HG03469 (cell line): Measurements from ENCODE around the gene MRPL24.
"Not testable (repeated sequence)": the region's sequence is repeated elsewhere in the genome, so short reads cannot be mapped to it uniquely, and the experiment has no call there.

Experiments
- ATAC-seq: cut with Tn5 transposase; IDR thresholded peaks from one replicate; pipeline ENCODE4 v1.9.1; 2021; ENCODE audit warnings: mild to moderate bottlenecking, moderate library complexity, moderate number of reproducible peaks; ENCODE audit not compliant: unreplicated experiment

Gene MRPL24

DNA sequence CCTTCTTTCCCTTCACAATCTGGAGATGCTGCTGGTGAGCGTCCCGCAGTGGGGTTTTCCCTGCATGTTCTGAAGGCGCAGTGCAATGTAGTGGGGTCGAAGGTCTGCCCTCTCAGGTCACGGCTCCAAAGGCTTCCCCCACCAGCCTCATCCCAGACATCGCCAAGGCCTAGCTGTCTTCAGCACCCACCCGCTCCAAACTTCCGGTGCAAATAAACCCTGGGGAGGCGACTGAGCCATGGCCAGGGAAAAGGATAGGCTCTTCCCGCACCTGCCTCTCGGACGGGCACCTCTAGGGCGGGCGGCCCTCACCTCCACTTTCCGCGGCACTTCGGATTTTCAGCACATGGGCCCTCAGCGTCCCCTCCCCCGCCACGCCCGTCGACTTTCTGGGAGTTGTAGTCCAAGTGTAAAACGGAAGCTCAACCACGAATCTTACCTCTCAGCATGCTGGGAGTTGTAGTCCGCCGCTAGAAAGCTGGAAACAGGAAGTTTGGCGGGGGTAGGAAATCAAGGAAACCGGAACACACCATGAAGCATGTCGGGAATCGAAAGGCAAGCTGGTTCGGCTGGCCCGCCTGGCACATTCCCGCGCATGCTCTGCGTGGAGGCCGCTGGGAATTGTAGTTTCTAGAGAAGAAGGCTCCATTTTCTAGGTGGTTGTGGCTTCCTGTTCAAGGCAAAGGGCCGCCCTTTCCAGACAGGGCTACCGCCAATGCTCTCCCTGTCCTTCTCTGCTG, at the start of gene MRPL24:
MRPL24 (minus strand) TSS at position 348 of the 740 bp plus-strand sequence. CDS start 2,384 bp downstream, outside the sequence.
- peak; percentile 73 for ATAC-seq

DNA sequence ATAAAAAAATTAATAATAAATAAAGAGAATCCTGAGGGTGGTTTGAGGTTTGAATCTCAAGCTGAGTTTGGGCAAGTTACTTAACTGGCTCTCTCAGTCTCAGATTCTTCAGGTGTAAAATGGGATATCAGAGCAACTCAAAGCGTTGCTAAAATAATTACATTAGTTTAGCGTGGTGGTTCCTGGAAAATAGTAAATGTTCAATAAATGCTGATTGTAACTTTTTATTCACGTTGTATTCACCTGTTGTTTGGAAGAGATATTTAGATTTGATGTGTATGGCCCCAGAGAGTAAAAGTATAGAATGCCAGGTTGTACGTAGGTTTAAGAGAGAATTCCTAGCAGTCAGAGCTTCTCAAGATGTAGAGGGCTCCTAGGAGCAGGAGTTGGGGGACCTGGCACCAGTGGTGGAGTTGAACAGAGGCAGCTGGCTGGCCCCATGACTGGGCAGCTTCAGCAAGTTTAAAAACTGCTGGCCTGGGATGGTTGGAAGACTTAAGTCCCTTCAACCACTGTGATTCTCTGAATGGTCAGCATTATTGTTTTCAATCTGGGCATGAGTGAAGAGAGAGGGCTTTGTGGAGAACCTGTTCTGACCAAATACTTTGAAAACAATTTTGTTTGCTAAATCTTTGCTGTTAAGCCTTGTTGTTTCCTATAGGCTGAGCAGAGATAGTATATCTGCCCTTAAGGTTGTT, 48.9 kb upstream of the MRPL24 start:
- ATAC-seq, result no peak

- no peak for ATAC-seq
Observed at GRCh38 chr1:156788136-156788535, 47.2 kb upstream of the MRPL24 start.

GRCh38 chr1:156786640-156787039, 45.8 kb upstream of the MRPL24 start:
- ATAC-seq, result no peak

DNA sequence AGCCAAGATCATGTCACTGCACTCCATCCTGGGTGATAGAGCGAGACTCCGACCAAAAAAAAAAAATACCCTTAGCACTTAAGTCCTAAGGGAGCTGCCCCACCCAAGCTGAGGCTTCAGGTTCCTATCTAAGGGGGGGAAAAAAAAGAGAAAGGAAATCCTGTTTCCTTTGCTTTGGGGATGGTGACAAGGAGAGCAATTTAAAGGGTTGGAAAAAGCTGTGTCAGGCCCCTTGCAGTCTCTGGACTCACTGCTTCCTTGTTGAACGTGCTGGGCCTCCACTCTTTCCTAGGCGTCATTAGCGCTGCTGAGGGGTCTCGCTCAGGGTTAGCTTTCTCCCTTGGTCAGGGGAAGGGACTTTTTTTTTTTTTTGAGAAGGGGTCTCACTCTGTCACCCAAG, 44.6 kb upstream of the MRPL24 start:
- ATAC-seq, result no peak

GRCh38 chr1:156781585-156782186, 40.8 kb upstream of the MRPL24 start:
- no peak for ATAC-seq

GRCh38 chr1:156777573-156777972, 36.7 kb upstream of the MRPL24 start:
- no peak for ATAC-seq

- no peak for ATAC-seq
Observed at GRCh38 chr1:156776942-156777341, 36.1 kb upstream of the MRPL24 start.

DNA sequence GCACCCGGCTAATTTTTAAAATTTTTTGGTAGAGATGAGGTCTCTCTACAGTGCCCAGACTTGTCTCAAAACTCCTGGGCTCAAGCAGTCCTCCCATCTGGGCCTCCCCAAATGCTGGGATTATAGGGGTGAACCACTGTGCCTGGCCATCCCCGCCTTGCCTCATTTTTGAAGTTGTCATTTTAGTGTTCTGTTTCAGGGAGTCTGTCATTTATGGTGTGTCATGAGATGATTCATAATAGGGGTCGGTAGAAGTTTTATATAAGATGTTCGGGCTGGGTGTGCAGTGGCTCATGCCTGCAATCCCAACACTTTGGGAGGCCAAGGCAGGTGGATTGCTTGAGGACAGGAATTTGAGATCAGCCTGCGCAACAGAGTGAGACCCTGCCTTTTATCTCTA, 34.9 kb upstream of the MRPL24 start:
- ATAC-seq, result no peak

DNA sequence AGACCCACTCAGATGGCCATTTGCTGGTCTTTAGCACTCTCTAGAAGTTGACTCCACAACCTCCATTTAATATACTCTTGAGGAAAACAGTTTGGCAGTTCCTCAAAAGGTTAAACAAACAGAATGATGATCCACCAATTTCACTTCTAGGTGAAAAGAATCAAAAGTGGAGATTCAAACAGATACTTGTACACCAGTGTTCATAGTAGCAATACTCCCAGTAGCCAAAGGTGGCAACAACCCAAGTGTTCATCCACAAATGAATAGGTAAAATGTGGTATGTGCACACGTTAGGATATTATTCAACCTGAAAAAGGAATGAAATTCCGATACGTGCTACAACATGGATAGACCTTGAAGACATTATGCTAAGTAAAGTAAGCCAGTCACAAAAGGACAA, 32.7 kb upstream of the MRPL24 start:
- ATAC-seq, result no peak

- no peak for ATAC-seq
Observed at GRCh38 chr1:156772728-156773497, 32.0 kb upstream of the MRPL24 start.

GRCh38 chr1:156772222-156772621, 31.3 kb upstream of the MRPL24 start:
- ATAC-seq, result no peak

DNA sequence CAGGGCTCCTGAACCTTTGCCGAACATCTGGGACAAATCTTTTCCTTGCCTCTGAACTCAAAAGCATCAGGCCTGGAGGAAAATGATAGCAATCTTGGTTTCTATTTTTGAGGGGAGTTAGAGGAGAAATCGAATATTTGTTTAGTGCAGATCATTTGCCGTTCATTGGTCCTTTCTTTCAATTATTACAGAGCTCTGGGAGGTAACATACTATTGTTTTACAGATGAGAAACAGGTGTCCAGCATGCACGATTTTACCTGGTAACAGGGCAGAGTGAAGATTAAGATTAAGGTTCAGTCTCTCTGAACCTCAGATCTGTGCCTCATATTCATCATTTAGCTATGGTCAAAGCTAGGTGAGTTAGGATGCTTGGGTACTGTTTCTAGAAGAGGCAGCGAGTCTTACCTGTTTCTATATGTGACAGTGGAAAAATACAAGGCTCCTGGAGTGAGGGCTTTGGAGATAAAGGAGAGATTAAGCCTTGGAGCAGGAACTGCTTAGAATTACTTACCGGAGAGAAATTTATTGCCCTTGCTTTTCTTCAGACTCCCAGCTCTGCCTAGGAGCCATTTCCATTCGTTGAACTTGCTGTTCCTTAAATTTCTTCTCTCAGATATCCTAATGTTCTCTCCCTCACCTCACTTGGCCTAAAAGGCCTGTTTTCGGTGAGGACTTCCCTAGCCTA, 27.9 kb upstream of the MRPL24 start:
- no peak for ATAC-seq

- no peak for ATAC-seq
Observed at GRCh38 chr1:156767879-156768604, 27.2 kb upstream of the MRPL24 start.

DNA sequence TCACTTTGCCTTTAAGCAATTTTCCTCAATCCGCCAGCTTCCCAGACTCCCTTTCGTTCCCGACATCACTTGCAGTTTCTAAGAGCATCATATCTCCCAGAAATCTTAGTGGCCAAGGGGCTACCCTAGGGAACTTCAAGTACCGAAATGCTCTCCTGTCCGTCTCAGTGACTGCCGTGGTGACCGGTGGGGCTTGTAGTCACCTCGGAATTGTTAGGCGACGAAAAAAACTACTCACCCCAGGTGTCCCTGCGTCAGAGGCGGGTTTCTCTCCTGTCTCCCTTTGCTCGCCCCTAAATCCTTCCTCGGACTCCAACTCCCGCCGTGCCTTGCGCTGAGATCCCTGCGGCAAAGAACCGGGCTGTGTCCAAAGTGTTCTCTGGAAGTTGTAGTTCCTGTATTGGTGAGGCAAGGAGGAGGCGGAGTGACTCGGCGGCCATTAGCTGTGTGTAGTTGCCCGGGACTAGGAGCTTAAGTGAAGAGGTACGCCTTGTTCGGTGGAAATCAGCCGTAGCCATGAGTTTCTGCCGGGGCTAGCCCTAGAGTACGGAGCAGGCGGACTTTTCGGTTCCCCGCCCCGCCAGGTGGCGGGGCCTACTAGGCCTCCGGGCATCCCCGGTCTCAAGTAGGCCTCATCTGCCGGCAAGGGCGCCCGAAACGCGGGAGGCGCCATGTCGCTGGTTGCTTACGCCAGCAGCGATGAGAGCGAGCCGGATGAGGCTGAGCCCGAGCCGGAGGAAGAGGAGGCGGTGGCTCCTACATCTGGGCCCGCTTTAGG, 26.4 kb upstream of the MRPL24 start, which contains the start of gene PRCC:
PRCC (plus strand) TSS at position 435 of the 778 bp plus-strand sequence; CDS start at position 672, 237 bp downstream.
- peak; percentile 82 for ATAC-seq

GRCh38 chr1:156766298-156767100, 25.6 kb upstream of the MRPL24 start:
- no peak for ATAC-seq

- no peak for ATAC-seq
Observed at GRCh38 chr1:156765666-156766065, 24.8 kb upstream of the MRPL24 start.

DNA sequence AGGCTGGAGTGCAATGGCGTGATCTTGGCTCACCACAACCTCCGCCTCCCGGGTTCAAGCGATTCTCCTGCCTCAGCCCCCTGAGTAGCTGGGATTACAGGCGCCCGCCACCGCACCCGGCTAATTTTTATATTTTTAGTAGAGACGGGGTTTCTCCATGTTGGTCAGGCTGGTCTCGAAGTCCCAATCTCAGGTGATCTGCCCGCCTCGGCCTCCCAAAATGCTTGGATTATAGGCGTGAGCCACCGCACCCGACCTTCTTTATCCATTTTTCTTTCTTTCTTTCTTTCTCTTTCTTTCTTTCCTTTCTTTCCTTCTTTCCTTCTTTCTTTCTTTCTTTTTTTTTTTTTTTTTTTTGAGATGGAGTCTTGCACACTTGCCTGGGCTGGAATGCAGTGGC, 24.2 kb upstream of the MRPL24 start:
- ATAC-seq, result not testable (repeated sequence)
